ENCODE data around the gene LSS.
A peak's percentile ranks its signal among the peaks of the same experiment; 100 is the strongest.
"Not testable (repeated sequence)": the region's sequence is repeated elsewhere in the genome, so short reads cannot be mapped to it uniquely, and the experiment has no call there.

The LSS gene

DNA sequence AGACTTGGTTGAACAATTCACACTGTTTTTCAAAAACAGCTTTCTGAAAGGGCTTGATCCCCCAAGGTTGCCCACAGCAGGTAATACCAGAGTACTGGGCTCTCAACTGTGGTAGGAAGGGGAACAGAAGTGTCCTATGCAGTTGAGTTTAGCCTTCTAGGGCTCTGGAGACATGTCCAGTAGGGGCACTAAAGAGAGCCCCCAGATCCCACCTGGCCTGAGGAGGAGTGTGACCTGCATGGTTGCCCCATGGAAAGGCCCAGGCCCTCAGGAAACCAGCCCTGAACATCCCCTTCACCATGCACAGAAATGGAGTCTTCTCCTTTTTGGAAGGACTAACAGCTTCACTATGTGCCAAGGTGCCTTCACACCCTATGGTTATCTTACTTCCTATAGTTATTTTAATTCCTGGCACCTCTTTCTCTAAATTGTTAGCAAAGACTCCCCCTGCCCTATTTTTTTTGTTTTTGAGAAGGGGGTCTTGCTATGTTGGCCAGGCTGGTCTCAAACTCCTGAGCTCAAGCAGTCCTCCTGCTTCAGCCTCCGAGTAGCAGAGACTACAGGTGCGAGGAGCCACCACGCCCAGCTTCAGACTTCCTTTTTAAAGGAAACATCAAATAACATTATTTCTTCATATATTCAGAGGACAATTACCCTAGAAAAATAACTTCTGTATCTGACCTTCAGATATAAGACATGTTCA is 16.8 kb upstream of the LSS start:
- no peak for DNase-seq

DNA sequence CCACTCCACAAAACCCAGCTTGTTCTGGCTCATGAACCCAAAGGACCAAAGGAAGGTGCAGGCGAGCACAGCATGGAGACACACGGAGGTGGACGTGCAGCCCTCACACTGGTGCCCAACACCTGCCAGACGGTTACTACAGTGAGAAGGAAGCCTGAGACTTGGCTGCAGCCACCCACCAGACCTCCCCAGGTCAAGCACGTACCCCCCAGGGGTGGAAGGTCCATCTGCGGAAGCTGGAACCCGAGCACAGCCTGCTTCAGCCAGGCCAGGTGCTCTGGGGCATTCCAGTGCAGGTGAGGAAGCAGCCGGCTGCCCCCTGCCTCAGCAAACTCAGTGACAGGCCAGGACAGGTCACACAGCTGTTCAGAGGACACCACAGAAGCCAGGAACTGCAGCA is 16.0 kb upstream of the LSS start:
- no peak for DNase-seq

GRCh38 chr21:46243960-46244361 is 15.4 kb upstream of the LSS start:
- no peak for DNase-seq

DNA sequence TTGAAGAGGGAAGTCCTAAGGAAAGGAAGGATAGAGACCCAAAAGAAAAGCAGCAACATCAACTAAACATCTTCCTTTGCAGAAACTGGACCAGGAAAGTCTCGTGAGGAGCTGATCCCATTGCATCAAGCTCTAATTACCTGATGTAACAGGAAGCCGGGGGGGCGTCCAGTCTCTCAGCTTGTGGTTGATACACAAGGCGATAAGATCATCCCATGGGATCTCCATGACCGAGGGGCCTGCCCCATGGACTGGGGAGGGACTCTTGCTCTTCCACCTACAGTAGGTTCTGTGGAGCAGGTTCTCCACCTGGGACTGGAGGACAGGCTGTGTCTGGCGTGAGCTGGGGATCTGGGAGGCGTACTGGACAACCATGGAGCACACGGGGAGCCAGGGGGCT is 14.8 kb upstream of the LSS start:
- DNase-seq: no peak

GRCh38 chr21:46241577-46241976 is 13.0 kb upstream of the LSS start:
- not testable (repeated sequence) for DNase-seq

DNA sequence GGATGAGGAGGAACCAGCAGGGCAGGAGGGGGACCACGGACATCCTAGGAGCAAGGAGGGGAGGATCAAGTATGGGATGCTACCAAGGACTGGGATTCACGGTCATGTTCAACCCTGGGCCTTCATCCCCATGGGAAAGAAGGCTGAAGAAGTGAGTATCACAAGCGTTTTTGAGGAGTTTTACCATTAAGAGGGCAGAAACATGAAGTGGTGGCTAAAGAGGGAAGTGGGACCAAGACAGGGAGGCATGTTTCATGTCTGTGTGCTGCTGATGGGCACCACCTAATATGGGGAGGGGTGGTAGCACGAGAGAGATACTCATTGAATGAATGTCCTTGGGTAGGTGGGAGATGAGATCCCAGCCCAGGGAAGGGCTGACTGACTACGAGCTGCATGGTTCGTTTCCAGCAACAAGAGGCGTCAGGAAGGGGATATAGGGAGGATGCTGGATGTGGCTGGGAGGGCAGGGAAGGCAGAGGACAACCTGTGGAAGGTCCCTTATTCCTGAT is 11.3 kb upstream of the LSS start:
- DNase-seq: no peak

DNA sequence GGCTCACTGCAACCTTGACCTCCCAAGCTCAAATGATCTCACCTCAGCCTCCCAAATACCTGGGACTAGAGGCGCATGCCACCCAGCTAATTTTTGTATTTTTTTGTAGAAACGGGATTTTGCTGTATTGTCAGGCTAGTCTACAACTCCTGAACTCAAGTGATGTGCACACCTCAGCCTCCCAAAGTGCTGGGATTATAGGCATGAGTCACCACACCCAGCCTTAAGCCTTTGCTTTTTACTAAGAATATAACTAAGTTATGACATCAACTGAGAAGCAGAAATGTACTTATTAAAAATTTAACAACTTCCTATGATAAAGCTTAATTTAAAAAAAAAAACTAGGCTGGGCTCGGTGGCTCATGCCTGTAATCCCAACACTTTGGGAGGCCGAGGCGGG is 8.9 kb upstream of the LSS start:
- DNase-seq: no peak

DNA sequence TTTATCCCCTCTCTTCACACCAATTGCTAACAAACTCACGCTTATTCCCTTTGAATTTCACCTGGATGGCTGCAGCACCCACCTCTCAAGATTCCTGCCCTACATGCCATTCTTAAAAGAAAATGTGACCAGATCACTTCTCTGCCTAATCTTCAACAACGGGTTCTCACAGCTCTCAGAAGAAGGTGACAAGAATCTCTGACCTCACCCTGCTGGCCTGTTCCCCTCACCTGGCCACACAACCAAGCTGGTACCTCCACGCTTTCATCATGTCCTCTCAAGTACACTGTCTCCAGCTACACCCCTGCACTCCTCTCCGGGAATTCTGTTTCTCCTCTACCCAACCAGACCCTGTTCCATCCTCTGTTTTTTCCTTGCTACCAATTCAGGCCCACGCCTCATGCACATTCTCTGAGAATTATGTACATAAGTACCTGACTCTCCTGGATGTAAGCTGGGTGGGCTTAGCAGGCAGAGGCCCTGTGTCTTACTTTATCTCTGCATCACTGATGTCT is 5.9 kb upstream of the LSS start:
- no peak for DNase-seq

DNA sequence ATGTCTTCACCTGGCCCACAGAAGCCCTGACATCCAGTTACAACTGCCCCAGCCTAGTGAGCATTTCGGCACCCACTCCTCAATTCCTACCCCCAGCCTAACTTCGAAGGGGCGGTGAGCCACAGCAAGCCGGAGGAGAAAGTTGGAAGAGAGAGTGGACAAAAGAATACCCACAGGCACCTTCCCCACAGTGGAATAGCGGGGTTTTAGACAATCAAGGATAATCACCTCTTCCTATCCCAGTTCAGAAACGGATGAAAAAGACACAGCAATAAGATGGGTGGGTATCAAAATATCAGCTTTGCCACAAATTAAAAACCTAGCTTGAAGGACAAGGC is 1.3 kb upstream of the LSS start:
- DNase-seq: no peak

GRCh38 chr21:46229133-46229922 is 754 bp upstream of the LSS start:
- no peak for DNase-seq

GRCh38 chr21:46227811-46228344 is 696 bp downstream of the LSS start:
- no peak for DNase-seq

GRCh38 chr21:46226920-46227599 is 1.5 kb downstream of the LSS start:
- peak; percentile 9 for DNase-seq

- DNase-seq: no peak
Measured at GRCh38 chr21:46226146-46226545, 2.4 kb downstream of the LSS start.

- DNase-seq: not testable (repeated sequence)
Measured at GRCh38 chr21:46223661-46224060, 4.9 kb downstream of the LSS start.

DNA sequence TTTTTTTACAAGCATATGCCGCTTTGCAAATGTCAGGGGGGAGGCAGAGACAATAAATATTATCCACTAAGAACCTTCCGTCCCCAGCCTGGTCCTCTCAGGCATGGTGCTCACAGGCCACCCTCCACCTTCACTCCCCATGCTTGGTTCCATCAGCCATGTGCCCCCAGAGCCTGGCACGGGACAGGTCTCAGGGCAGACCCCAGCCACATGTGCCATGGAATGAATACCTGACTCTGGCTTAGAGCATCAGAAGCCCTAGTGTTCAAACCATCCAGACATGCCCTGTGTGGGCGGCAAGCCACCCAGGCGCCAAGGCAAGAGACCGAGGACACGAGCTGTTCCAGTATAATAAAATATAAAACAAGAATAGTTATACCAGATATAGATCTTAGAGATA is 5.4 kb downstream of the LSS start:
- no peak for DNase-seq

GRCh38 chr21:46222436-46223116 is 6.0 kb downstream of the LSS start:
- no peak for DNase-seq

DNA sequence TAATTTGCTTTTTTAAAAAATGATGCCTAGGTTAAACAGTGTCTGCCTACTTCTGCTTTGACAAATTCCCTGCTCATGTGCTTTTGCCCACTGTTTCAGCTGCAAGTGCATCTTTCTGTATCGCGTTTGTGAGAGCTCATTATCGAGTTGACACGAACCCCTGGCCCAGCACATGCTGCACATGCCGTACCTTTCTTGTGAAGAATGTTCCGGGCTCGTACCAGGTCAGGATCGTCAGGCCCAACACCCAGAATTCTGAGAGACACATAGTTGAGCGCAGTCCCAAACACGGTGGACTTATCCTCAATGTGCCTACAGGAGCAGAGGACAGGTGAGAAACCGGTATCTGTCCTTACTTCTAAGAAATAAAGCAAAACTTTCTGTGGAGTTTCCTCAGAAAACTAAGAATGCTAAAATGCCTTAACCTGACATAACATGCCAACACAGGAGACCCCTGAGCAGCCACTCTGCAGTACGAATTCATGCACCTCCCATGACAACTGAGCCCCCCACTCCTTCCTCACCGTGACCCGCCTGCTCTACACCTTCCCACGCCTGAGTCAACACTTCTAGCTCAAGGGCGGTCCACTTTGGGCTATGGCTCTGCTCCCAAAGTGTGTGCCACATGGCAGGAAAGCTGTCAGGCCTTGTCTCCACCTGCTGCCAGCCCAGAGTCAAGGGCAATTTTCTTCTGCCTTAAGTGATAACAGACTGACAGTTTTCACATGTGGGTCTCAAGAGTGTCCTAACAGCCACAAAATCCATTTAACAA is 6.7 kb downstream of the LSS start:
- no peak for DNase-seq

GRCh38 chr21:46220847-46221246 is 7.7 kb downstream of the LSS start:
- DNase-seq: no peak

GRCh38 chr21:46220275-46220810 is 8.2 kb downstream of the LSS start:
- no peak for DNase-seq

GRCh38 chr21:46219591-46220239 is 8.9 kb downstream of the LSS start:
- DNase-seq: no peak

DNA sequence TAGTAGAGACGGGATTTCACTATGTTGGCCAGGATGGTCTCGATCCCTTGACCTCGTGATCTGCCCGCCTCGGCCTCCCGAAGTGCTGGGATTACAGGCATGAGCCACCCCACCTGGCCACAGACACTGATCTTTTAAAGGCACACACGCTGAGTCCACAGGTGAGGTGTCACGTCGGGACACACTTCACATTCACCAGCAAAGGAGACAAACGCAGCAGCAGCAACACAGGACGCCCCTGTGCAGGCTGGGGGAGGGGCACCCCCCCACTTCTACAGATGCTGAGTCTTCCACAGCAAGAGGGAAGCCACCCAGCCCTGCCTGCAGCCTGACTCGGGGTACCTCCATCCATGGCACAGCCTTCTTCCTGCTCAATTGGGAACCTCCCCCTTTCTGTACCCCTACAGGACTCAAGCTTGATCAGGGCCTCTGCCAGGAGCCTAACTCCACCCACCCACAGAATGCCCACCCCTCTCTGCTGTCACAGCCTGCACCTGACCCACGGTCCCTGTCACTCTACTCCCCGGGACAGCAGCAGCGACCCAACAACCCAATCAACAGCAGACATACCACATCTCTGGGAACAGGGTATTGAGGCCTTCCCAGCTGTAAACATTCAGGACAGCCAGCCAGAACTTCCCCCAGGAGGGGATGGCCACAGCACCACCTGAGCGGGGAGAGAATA is 9.5 kb downstream of the LSS start:
- DNase-seq: no peak

All from amniotic stem cell (primary cell).